RWPE1 (cell line): ENCODE measurements around the gene LEPR.

Experiments used
- CTCF ChIA-PET: fragments of 350-600 bp; sonication (Branson Sonifier 250); formaldehyde crosslinking; extraction: SDS; loops from one replicate; lab custom pipeline; 2021; lab: Yijun Ruan, JAX
- POLR2A ChIA-PET: fragments of 400-600 bp; formaldehyde crosslinking; extraction: SDS; loops from one replicate; lab custom pipeline; 2020; ENCODE audit warnings: antibody characterized with exemption; ENCODE audit not compliant: low non-redundant PET; lab: Yijun Ruan, JAX
- DNase-seq: peaks from one replicate; pipeline ENCODE4 v3.0.0; 2012; ENCODE audit warnings: low spot score
- H3K27ac ChIP-seq: fragments of 450-650 bp; 2 replicates; pipeline ENCODE4 v1.5.1; 2017
- CTCF ChIP-seq: fragments of 450-650 bp; conservative IDR thresholded peaks from 2 replicates; pipeline ENCODE4 v1.5.1; 2017; ENCODE audit warnings: low read depth, mild to moderate bottlenecking

The LEPR gene

DNA sequence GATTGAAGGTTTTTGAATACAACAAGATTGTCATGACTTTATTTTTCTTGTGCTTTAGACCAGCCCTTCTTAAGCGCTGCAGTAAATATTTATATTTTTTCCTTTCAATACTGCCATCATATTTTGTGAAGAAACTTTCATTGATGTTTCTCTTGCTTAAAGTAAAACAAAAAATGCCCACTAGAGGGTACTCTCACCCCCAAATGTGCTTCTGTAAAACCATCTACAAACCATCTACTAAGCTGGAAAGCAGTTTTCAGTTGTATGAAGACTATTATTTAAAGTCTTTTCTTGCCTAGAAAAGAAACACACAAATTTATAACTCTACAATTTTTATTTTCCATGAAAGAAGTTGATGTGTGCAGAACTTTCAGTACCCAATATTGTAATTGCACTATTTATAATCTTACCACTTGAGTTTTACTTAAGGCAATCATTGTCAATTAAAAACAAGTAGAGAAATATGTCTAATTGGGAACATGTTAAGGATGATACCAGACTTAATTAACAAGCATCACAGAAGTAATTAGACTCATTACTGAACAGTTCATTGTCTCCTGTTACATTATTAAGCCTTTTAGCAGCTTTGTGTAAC, 10.7 kb downstream of the LEPR start:
- peak; percentile 44 for TF ChIP-seq CTCF
- ChIA-PET CTCF (interaction anchor here (0.5 to 1.1 kb wide), 4 partner anchors 8 to 158 kb away, joined by 3 read pairs; no protein-coding TSS in a partner anchor), POLR2A (no interaction called here)
- H3K27ac ChIP-seq = no peak overlapping the region
- no peak for DNase-seq

DNA sequence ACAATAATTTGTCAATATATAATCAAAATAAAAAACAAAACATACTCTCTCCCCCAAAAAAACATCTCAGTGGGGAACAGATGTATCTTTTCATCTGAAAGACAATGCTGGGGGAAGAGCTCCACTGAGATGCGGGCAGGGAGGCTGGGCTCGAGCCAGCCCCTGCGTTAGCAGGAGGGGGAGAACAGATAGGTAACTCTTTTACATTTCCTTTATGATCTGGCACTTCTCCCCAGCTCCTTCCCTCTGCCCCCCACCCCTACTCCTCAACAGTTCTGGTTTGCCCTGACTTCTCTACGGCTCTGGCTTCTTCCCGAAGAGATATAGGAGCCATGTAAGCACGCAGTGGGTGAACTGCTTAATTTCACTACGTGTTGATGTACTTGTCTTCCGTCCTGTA, 12.4 kb downstream of the LEPR start:
- DNase-seq = no peak
- no peak overlapping the region for H3K27ac ChIP-seq
- TF ChIP-seq CTCF = no peak
- CTCF ChIA-PET = no interaction called here
- POLR2A ChIA-PET = no interaction called here

DNA sequence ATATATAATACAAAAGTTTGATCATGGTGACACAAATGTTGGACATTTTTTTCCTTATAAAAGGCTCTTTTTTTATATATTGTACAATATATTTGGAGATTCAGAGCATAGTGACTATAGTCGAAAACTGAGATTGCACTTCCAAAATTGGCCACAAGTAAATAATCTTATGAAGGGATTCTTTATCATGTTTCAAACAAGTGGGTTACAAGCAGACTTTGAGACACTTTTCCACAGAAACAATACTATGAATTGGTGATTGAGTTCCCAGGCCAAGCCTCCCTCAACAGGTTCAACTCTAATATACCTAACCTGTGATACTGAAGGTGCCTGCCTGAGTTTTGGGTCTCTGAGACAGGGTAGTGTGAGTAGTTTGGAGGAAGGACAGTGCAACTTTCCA, 13.8 kb downstream of the LEPR start:
- ChIA-PET CTCF (no interaction called here), POLR2A (no interaction called here)
- DNase-seq = no peak
- no peak overlapping the region for H3K27ac ChIP-seq
- no peak for TF ChIP-seq CTCF

DNA sequence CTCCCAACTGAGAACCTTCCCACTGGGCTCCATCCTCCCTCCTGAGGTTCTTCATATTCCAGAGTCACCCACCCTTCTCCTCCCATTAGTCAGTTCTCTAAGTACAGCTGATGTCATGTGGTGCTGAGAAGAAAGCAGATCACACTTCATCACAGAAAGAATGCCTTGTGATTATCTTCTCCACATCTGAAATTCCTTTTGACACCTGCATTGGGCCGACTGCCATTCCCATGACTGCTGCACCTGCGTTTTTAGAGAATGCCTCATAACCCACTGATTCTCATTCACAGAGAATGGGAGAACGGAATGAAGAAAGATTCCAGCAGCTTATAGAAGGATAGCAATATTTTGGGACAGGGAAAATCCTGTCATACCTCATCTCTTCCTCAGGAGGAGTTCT, 14.3 kb downstream of the LEPR start:
- no peak for DNase-seq
- CTCF ChIA-PET = no interaction called here
- no peak overlapping the region for H3K27ac ChIP-seq
- no peak for TF ChIP-seq CTCF
- POLR2A ChIA-PET = no interaction called here

- no peak overlapping the region for H3K27ac ChIP-seq
- POLR2A ChIA-PET = no interaction called here
- TF ChIP-seq CTCF = no peak
- CTCF ChIA-PET = no interaction called here
- no peak for DNase-seq
Observed at GRCh38 chr1:65435987-65436386, 15.5 kb downstream of the LEPR start.

- no peak for TF ChIP-seq CTCF
- DNase-seq = no peak
- ChIA-PET POLR2A (no interaction called here), CTCF (no interaction called here)
- no peak overlapping the region for H3K27ac ChIP-seq
Observed at GRCh38 chr1:65437616-65438015, 17.1 kb downstream of the LEPR start.
